Breast epithelium (tissue), 4 donors: ENCODE results near the gene PIK3C2G. TPM values are rescaled to one million over a fixed set of nuclear protein-coding genes. Genes with fewer than 3 reads are reported as not detected.
"Not testable (repeated sequence)": the region's sequence is repeated elsewhere in the genome, so short reads cannot be mapped to it uniquely, and the experiment has no call there.

ENCODE experiments used
- DNase-seq, 2 donors: peaks; one replicate each; pipeline ENCODE4 v3.0.0-alpha.2; 2019; ENCODE audit warnings: low spot score in 2 of 2
- H3K27ac ChIP-seq, 2 donors: fragments of 200-600 bp; sonication (generic) in 1 of 2; one replicate each; pipeline ENCODE4 v1.5.1; 2016 to 2019; ENCODE audit warnings: mild to moderate bottlenecking in 1 of 2
- H3K27me3 ChIP-seq, 2 donors: fragments of 200-600 bp; sonication (generic) in 1 of 2; one replicate each; pipeline versions ENCODE4 v1.5.1 to v1.6.0; 2017 to 2019; ENCODE audit warnings: control low read depth in 1 of 2, mild to moderate bottlenecking in 1 of 2
- H3K36me3 ChIP-seq: fragments of 200-600 bp; one replicate; pipeline ENCODE4 v1.5.1; 2019
- H3K4me1 ChIP-seq, 2 donors: fragments of 200-600 bp; sonication (generic); one replicate each; pipeline ENCODE4 v1.5.1; 2016 to 2019; ENCODE audit warnings: control low read depth in 1 of 2
- H3K4me3 ChIP-seq, 3 donors: fragments of 200-600 bp; sonication (generic); 1 replicate in 2 of 3; 2 replicates in 1 of 3; pipeline ENCODE4 v1.5.1; 2016 to 2019; ENCODE audit warnings: mild to moderate bottlenecking in 3 of 3, moderate library complexity in 2 of 3
- H3K9me3 ChIP-seq, 2 donors: fragments of 200-600 bp; sonication (generic) in 1 of 2; one replicate each; pipeline ENCODE4 v1.5.1; 2016 to 2019; ENCODE audit warnings: control low read depth in 1 of 2
- CTCF ChIP-seq, 3 donors: fragments of 450-650 bp; IDR thresholded peaks; one replicate each; pipeline ENCODE4 v1.5.1; 2016 to 2017; ENCODE audit warnings: antibody characterized with exemption in 3 of 3, mild to moderate bottlenecking in 3 of 3, moderate library complexity in 3 of 3
- POLR2A ChIP-seq: fragments of 450-650 bp; IDR thresholded peaks from one replicate; pipeline ENCODE4 v1.6.1; 2016; ENCODE audit warnings: antibody characterized with exemption, mild to moderate bottlenecking, moderate library complexity
- POLR2AphosphoS5 ChIP-seq, 3 donors: sonication (generic); formaldehyde crosslinking; IDR thresholded peaks; one replicate each; pipeline ENCODE4 v1.6.1; 2017; ENCODE audit warnings: antibody characterized with exemption in 3 of 3
- intact Hi-C: fragments of 100-400 bp; cut with DNase I; formaldehyde crosslinking; loops from one replicate; pipeline ENCODE4 v1.15.1; 2023; ENCODE audit warnings: low total_unique reads
- total RNA-seq, 3 donors: library from RNA; depleted of rRNA; stranded (reverse); fragments of >200 nt; gene quantifications; one replicate each; pipeline ENCODE4 v1.1.0, GENCODE V29; 2016

Gene PIK3C2G
- total RNA-seq, 3 donors from 2014 or later, result 0.16 to 164 (median 35.1) TPM

DNA sequence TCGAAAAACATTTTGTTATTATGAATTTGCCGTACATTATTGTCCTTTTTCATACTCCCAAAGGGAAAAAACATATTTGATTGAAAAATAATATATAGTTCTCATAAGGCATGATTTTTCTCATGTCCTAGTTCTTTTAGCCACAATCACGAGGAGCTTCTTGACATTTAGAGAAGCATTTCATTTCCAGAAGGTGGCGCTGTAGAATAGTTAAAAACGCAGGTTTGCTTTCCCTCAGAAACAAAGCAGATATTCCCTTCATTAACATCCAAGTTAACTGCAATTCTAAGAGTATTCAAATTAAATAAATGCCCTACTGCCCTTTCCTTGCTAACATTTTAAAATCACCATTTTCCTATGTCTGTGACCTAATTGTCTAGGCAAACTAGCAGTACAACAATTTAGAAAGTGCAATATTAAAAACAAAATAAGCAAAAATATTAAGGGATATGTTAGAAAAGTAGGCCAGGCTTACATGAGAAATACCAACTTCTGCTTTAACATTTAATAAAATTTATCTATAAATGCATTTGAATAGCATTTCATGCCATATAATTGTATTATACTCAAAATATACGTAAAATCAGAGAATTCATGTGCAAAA is 10.9 kb upstream of the PIK3C2G start:
- H3K36me3 ChIP-seq, result no peaks in the 10 kb centered on the region
- no peaks in the 10 kb centered on the region for H3K9me3 ChIP-seq
- no peak for DNase-seq
- H3K27me3 ChIP-seq, result no peaks in the 10 kb centered on the region
- no peaks in the 10 kb centered on the region for H3K4me1 ChIP-seq
- intact Hi-C loops, result no loop called here
- no peak overlapping the region for H3K4me3 ChIP-seq
- no peak overlapping the region for H3K27ac ChIP-seq
- TF ChIP-seq POLR2AphosphoS5 (IDR thresholded peaks at IDR 0.05) (no peak), CTCF (IDR thresholded peaks at IDR 0.05) (peak; percentile 65 to 72 (median 72))

GRCh38 chr12:18254081-18254480 is 7.2 kb upstream of the PIK3C2G start:
- no peak for DNase-seq
- Histone ChIP-seq H3K4me1 (no peaks in the 10 kb centered on the region), H3K27me3 (no peaks in the 10 kb centered on the region), H3K4me3 (no peak overlapping the region), H3K9me3 (no peaks in the 10 kb centered on the region), H3K36me3 (no peaks in the 10 kb centered on the region), H3K27ac (no peak overlapping the region)
- TF ChIP-seq CTCF (IDR thresholded peaks at IDR 0.05) (no peak), POLR2AphosphoS5 (IDR thresholded peaks at IDR 0.05) (no peak), POLR2A (no peak)
- intact Hi-C loops, result no loop called here

- H3K4me3 ChIP-seq, H3K27ac ChIP-seq, H3K27me3 ChIP-seq, H3K9me3 ChIP-seq, H3K4me1 ChIP-seq, DNase-seq, intact Hi-C loops, H3K36me3 ChIP-seq: not testable (repeated sequence)
Observed at GRCh38 chr12:18255004-18255403, 6.3 kb upstream of the PIK3C2G start.

- no peaks in the 10 kb centered on the region for H3K9me3 ChIP-seq
- intact Hi-C loops, result no loop called here
- H3K36me3 ChIP-seq, result no peaks in the 10 kb centered on the region
- H3K27me3 ChIP-seq, result no peaks in the 10 kb centered on the region
- H3K4me3 ChIP-seq, result peak overlapping the region in 1 of 3 donors; percentile 9
- H3K27ac ChIP-seq, result peak overlapping the region; percentile 52 to 92
- no peak for TF ChIP-seq CTCF (IDR thresholded peaks at IDR 0.05)
- TF ChIP-seq POLR2AphosphoS5 (IDR thresholded peaks at IDR 0.05), result no peak
- no peak for TF ChIP-seq POLR2A
- H3K4me1 ChIP-seq, result no peaks in the 10 kb centered on the region
- no peak for DNase-seq
Observed at GRCh38 chr12:18257251-18257650, 4.1 kb upstream of the PIK3C2G start.

DNA sequence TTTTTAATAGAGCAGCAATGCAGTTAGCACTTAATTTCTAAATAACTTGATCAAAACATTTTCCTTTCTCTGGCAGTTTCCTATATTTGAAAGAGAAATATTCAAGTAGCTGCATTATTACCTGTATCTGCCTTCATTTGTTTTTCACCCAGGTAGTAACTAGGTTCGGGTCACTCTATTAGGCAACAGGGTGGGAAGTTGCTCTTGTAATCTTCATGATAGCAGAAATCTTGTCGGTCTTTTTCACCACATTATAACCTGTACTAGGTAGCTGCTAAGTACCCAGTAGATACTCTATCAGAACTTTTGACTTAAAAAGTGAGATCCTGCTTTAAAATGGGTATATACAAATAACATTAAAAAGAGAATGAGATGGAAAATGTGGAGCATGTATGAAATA is 2.4 kb upstream of the PIK3C2G start:
- no peak for TF ChIP-seq POLR2A
- no peak for TF ChIP-seq CTCF (IDR thresholded peaks at IDR 0.05)
- TF ChIP-seq POLR2AphosphoS5 (IDR thresholded peaks at IDR 0.05), result no peak
- intact Hi-C loops, result no loop called here

More for the DNA sequence above, 2.4 kb upstream of the PIK3C2G start:
- H3K27ac ChIP-seq, result peak overlapping the region; percentile 78 to 92
- no peaks in the 10 kb centered on the region for H3K27me3 ChIP-seq
- H3K4me3 ChIP-seq, result peak overlapping the region in 2 of 3 donors; percentile 22 to 45
- no peaks in the 10 kb centered on the region for H3K4me1 ChIP-seq
- H3K36me3 ChIP-seq, result no peaks in the 10 kb centered on the region
- no peak for DNase-seq
- H3K9me3 ChIP-seq, result no peaks in the 10 kb centered on the region
